ENCODE results near the gene C16orf92. TPM values are rescaled to one million over a fixed set of nuclear protein-coding genes. Genes with fewer than 3 reads are reported as not detected.

Gene C16orf92
- total RNA-seq, 1 experiment from 2014 or later: not detected

DNA sequence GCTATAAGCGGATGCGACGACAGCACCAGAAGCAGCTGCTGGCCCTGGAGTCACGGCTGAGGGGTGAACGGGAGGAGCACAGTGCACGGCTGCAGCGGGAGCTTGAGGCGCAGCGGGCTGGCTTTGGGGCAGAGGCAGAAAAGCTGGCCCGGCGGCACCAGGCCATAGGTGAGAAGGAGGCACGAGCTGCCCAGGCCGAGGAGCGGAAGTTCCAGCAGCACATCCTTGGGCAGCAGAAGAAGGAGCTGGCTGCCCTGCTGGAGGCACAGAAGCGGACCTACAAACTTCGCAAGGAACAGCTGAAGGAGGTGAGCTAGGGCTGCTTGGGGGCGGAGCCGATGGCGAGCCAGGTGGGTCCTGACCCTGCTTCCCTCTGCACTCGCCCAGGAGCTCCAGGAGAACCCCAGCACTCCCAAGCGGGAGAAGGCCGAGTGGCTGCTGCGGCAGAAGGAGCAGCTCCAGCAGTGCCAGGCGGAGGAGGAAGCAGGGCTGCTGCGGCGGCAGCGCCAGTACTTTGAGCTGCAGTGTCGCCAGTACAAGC, 37.7 kb upstream of the C16orf92 start:
- H3K4me1 ChIP-seq (ENCODE audit: control insufficient read depth in 1 of 2, insufficient read depth in 2 of 2, low read length in 2 of 2): no peaks in the 10 kb centered on the region
- no peak overlapping the region for H3K9ac ChIP-seq (ENCODE audit: low read length)
- peaks cover 58 to 61% of the 10 kb centered on the region in 2 experiments for H3K36me3 ChIP-seq (ENCODE audit: control insufficient read depth in 1 of 2, insufficient read depth in 2 of 2, low read length in 2 of 2)
- no peak overlapping the region for H3K4me2 ChIP-seq (ENCODE audit: low read length)
- no peak overlapping the region for H2AFZ ChIP-seq (ENCODE audit: low read depth, low read length, poor library complexity, severe bottlenecking)
- no peaks in the 10 kb centered on the region for H3K9me2 ChIP-seq (ENCODE audit: insufficient read depth)
- no peaks in the 10 kb centered on the region for H3K27me3 ChIP-seq (ENCODE audit: insufficient read depth, low read length)
- H3K9me3 ChIP-seq (ENCODE audit: control insufficient read depth in 1 of 2, insufficient read depth in 1 of 2, low read depth in 1 of 2, low read length in 2 of 2): no peaks in the 10 kb centered on the region
- BruUV-seq (replicated peaks): no TSS peak
- H3K27ac ChIP-seq (ENCODE audit: low read depth, low read length): no peak overlapping the region
- DNase-seq (ENCODE audit: low read depth, low spot score) (no peak), ATAC-seq (no peak)
- ChIA-PET RAD21 (ENCODE audit: low non-redundant PET in 1 of 2, low total read pairs in 2 of 2, uncharacterized antibody in 2 of 2, unreplicated experiment in 2 of 2) (no interaction called here), CTCF (no interaction called here), POLR2A (interaction anchor here (2.0 kb wide), 1 partner anchor 12 kb away, joined by 9 read pairs; the partner anchor contains the start of gene TAOK2)
- intact Hi-C loops (cut with micrococcal nuclease): no loop called here
- TF ChIP-seq ELF1 (IDR thresholded peaks at IDR 0.05; ENCODE audit: borderline replicate concordance, low read depth): no peak
- TF ChIP-seq ZFX (IDR thresholded peaks at IDR 0.05): no peak
- TF ChIP-seq, protein P1, sequence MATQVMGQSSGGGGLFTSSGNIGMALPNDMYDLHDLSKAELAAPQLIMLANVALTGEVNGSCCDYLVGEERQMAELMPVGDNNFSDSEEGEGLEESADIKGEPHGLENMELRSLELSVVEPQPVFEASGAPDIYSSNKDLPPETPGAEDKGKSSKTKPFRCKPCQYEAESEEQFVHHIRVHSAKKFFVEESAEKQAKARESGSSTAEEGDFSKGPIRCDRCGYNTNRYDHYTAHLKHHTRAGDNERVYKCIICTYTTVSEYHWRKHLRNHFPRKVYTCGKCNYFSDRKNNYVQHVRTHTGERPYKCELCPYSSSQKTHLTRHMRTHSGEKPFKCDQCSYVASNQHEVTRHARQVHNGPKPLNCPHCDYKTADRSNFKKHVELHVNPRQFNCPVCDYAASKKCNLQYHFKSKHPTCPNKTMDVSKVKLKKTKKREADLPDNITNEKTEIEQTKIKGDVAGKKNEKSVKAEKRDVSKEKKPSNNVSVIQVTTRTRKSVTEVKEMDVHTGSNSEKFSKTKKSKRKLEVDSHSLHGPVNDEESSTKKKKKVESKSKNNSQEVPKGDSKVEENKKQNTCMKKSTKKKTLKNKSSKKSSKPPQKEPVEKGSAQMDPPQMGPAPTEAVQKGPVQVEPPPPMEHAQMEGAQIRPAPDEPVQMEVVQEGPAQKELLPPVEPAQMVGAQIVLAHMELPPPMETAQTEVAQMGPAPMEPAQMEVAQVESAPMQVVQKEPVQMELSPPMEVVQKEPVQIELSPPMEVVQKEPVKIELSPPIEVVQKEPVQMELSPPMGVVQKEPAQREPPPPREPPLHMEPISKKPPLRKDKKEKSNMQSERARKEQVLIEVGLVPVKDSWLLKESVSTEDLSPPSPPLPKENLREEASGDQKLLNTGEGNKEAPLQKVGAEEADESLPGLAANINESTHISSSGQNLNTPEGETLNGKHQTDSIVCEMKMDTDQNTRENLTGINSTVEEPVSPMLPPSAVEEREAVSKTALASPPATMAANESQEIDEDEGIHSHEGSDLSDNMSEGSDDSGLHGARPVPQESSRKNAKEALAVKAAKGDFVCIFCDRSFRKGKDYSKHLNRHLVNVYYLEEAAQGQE (IDR thresholded peaks at IDR 0.05; ENCODE audit: low read depth): no peak
- TF ChIP-seq EZH2phosphoT487 (IDR thresholded peaks at IDR 0.05; ENCODE audit: borderline replicate concordance): no peak
- TF ChIP-seq RAD21 (IDR thresholded peaks at IDR 0.05; ENCODE audit: low read depth): no peak
- TF ChIP-seq, protein P2, sequence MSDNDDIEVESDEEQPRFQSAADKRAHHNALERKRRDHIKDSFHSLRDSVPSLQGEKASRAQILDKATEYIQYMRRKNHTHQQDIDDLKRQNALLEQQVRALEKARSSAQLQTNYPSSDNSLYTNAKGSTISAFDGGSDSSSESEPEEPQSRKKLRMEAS (IDR thresholded peaks at IDR 0.05): no peak
- H3K4me3 ChIP-seq (replicated peaks in 1 of 2; ENCODE audit: low read depth in 1 of 2, low read length in 2 of 2): no peak overlapping the region
- no peaks in the 10 kb centered on the region for H4K20me1 ChIP-seq (ENCODE audit: insufficient read depth)
- peaks cover 8% of the 10 kb centered on the region; the same call in 1 of the 2 replicates for H3K79me2 ChIP-seq (ENCODE audit: insufficient read depth, low read length)
